TTC549 (cell line): ENCODE measurements around the gene MYO1E.

ENCODE experiments used
- FAIRE-seq: peaks from 2 replicates; lab custom pipeline; 2012; peaks lifted over from hg19 to GRCh38; lab: Jason Lieb, UNC

Gene MYO1E

GRCh38 chr15:59190291-59190690 is 182.4 kb downstream of the MYO1E start:
- no peak for FAIRE-seq

GRCh38 chr15:59189241-59189640 is 183.4 kb downstream of the MYO1E start:
- FAIRE-seq = no peak

DNA sequence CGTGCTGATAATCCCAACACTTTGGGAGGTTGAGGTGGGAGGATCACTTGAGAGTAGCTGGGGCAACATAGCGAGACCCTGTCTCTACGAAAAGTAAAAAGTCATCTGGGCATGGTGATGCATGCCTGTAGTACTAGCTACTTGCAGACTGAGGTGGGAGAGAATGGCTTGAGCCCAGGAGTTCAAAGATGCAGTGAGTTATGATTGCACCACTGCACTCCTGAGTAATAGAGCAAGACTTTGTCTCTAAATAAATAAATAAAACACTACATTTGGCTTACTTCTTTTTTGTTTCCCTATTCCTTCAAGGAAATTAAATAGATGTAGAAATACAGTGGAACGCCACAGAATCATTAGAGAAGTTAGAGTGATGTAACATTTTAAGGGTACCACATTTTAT is 186.2 kb downstream of the MYO1E start:
- no peak for FAIRE-seq

DNA sequence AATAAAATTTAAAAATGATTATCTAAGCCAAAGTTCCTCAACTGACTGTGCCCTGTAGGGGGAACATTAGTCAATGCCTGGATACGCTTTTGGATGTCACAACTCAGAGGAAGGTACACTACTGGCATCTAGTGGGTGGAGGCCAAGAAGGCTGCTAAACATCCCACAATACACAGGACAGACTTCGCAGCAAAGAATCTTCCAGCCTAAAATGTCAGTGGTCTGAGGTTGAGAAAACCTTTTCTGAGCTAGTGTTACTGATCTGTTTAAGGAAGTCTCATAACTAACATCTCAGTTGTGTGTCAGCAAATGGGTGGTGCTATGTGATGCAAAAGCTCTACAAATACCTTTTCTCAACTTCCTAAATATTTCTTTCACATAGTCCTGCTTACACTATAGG is 186.9 kb downstream of the MYO1E start:
- FAIRE-seq = no peak

- FAIRE-seq = no peak
Measured at GRCh38 chr15:59180945-59181600, 191.6 kb downstream of the MYO1E start.

GRCh38 chr15:59179717-59180116 is 193.0 kb downstream of the MYO1E start:
- FAIRE-seq = no peak

GRCh38 chr15:59178151-59178695 is 194.4 kb downstream of the MYO1E start:
- no peak for FAIRE-seq

DNA sequence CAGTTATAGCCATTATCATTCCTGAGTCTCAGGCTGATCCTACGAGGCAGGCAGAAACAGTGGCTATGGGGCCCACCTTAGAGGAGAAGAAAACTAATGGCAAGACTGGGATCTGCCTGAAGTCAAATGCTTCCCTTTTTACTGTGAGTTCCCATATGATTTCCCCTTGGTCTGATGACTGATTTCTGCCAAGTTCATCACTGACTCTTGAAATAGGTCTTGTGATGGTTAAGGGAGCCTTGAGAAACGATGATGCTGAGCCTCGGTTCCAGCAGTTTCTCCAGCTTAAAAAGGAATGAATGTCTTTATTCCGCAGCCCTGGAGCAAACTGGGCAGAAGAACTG is 195.4 kb downstream of the MYO1E start:
- FAIRE-seq = no peak

GRCh38 chr15:59176653-59177316 is 195.9 kb downstream of the MYO1E start:
- no peak for FAIRE-seq

DNA sequence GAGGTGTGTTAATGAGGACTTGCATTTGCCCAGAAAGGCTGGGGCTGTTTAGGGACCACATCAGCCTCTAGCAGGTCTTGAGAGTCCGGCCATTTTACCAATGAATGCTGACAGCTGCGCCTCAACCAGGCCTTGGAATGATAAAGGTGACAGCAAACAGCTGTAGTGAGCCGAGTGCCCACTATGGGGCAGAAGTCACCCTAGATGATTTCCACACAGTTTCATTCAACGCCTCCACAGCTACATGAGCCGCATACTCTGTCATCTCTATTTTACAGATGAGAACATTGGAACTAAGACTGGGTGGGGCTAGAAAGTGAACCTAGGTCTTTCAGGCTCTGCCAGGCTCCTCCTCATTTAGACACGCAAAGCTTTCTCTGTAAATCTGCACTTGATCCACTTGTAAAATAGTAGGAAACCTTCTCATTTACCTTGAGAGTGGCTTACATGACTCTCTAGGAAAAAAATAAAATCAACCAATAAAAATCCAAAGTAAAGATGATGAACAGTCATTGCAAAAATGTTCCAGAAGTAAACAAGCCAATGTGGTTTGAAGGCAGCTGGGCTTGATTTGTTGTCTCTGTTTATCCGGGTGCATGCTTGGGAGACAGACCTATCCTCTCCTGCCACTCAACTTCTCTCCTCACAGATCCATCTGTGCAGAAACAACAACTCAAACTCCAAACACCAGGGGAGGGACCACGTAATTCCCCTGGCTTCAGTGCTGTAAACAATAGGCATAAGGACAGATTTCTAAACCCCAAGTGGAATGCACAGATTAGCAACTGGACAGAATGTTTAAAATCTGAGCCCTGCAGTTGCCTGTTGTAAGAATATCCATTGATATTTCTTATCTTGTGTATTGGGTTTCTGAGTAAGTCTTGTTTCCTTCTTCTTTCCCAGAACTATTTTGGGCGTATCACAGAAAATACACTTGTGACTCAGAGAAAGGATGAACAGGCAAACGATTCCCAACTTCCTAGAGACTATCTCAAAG is 197.5 kb downstream of the MYO1E start:
- no peak for FAIRE-seq

DNA sequence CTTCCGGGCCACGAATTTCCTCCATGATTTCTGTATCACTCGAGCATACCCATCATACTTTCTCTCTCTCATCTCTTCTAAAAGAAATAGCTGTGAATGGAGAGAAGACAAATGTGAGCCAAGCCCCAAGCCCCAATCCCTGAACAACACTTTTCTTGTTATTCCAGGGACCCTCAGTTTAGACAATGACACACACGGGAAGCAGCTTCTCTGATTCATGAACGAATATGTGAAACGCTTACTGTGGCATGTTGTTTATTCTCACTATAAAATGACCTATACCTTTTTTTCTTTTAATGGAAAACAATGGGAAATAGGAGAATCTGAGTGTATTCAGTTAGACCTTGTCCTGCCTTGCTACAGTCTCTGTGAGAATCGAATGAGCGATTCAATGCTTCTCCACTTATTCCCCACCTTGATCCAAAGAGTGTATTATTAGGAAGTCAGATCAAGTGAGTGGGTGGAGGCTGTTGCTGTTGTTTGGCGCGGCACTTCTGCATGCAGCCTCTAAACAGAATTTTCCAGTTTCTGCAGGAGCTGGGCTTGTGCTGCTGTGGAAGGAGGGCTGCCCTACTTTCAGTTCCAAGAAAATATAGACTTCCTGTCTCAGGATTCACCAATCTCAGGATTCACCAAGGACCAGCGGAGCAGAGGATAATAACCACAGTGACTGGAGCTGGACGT is 198.4 kb downstream of the MYO1E start:
- no peak for FAIRE-seq

DNA sequence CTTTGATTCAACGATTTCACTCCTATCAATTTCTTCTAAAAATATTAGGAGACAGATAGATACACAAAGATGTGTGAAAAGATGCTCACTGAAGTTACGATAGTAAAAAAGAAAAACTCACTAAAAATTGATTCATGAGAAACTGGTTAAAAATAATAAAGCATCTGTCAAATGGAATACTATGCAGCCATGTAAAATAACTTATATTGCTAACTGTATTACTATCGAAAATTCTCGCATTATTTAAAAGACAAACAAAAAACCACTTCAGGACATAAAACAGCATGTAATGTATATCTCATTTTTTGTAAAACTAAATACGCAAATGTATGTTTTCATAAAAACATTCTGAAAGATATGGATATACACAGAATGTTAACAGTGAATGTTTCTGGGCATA is 199.5 kb downstream of the MYO1E start:
- no peak for FAIRE-seq

GRCh38 chr15:59172289-59172901 is 200.3 kb downstream of the MYO1E start:
- no peak for FAIRE-seq

- no peak for FAIRE-seq
Measured at GRCh38 chr15:59171067-59171397, 201.6 kb downstream of the MYO1E start.

DNA sequence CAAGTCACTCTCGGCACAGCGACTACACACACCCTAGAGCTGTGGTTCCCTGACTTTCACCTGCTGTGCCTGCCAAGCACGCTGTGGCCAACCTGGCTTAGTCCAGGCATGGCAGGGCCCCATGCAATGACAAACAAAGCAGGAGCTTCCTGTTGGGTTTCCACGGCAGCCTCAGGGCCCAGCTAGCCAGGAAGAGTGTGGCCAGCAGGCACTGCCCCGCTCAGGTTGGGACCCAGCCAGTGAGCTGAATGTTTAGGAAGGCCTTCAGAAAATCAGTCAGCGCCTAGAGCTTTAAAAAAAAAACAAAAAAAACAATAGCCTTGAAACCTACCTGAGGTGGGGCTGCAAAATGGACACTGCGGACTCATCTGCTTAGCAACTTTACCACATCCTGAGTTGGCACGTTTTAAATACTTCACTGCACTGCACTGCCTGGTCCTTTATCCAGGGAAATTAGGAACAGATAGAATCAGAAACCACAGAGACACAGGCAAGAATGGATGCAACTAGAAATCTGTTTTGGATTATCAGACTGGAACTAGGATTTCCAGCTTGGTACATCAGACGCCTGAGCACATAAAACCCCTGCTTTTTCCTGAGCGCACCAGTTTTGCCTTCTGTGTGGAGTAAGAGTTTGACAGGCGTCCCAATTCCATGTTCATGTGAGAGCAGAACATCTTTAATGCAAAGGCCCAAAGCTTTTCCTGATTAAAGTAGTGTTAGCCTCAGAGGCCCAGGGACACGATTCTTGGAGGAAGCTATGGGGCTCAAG is 202.2 kb downstream of the MYO1E start:
- no peak for FAIRE-seq

DNA sequence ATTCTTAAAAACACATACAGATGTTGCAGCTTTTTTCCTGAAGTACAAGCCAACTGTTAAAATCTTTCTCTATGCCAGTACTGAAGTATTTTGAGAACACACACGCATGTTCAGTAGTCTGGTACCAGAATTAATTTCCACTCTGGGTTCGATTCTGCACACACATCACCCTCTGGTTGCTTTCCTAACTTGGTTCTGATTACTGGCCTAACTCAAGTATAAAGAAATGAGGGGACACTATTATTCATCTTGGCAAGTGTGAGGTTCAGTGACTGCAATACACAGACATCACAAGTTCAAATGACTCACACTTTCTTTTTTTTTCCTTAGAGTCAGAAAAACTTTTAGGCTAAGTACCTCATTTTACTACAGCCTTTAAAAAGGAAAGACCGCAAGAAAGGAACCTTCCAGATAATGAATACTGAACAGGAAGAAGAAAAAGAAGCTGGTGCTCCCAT is 203.4 kb downstream of the MYO1E start:
- FAIRE-seq = no peak

DNA sequence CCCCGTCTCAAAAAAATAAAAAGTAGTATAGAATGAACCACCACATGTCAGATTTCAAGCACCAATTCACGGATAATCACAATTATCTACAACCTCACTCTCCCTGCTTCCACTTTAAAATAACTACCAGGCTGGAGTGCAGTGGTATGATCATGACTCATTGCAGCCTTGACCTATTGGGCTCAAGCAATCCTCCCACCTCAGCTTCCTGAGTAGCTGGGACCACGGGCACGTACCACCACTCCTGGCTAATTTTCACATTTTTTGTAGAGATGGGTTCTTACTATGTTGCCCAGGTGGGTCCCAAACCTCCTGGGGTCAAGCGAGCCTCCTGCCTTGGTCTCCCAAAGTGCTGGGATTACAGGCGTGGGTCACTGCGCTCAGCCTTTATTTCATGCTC is 204.1 kb downstream of the MYO1E start:
- FAIRE-seq = no peak

- FAIRE-seq = no peak
Measured at GRCh38 chr15:59166601-59167265, 205.9 kb downstream of the MYO1E start.

DNA sequence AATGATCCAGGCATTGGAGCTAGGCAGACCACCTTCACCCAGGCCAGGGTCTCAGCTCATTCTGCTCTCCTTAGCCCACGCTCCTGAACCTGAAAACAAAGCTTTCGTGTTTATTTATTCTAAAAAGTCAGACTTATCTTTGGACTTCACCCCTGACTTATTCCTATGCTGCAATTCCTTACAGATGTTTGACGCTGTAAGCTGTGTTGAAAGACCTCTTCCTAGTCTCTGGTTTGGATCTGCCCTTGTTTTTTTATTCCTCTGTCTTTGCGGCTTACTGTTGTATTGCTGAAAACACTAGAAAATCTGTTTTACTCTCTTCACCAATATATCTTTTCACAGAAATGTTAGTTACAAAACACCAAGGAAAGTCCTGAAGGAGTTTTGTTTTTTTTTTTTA is 206.5 kb downstream of the MYO1E start:
- FAIRE-seq = no peak

- no peak for FAIRE-seq
Measured at GRCh38 chr15:59165726-59166125, 206.9 kb downstream of the MYO1E start.
